Brain microvascular endothelial cell (primary cell): ENCODE results near the gene LGI4.

ENCODE experiments used
- DNase-seq: peaks from one replicate; pipeline ENCODE4 v3.0.0-alpha.2; 2020
- H3K27ac ChIP-seq: fragments of 250-450 bp; sonication (Bioruptor Pico); 2 replicates; pipeline ENCODE4 v1.5.1; 2020; ENCODE audit warnings: mild to moderate bottlenecking, moderate library complexity
- H3K27me3 ChIP-seq: fragments of 250-450 bp; sonication (Bioruptor Pico); replicated peaks from 2 replicates; pipeline ENCODE4 v1.5.1; 2020; ENCODE audit warnings: mild to moderate bottlenecking
- H3K36me3 ChIP-seq: fragments of 250-450 bp; sonication (Bioruptor Pico); replicated peaks from 2 replicates; pipeline ENCODE4 v1.5.1; 2020; ENCODE audit warnings: mild to moderate bottlenecking
- H3K4me3 ChIP-seq: 2 replicates; pipeline ENCODE4 v1.5.1; 2011; ENCODE audit warnings: low read depth, mild to moderate bottlenecking, control low read depth, low read length, moderate library complexity
- in situ Hi-C: cut with HindIII; loops from 2 replicates; pipeline ENCODE4 v1.10.0; 2017; ENCODE audit warnings: low sequenced_read_pairs, low pct_ligation_motif_present
- TF ChIP-seq, protein P1 (sequence below): IDR thresholded peaks from 2 replicates; pipeline ENCODE4 v1.5.1; 2011; ENCODE audit warnings: low read depth, mild to moderate bottlenecking, moderate library complexity, low read length, control low read depth, inconsistent platforms; ENCODE audit errors: missing control alignments

LGI4 gene

DNA sequence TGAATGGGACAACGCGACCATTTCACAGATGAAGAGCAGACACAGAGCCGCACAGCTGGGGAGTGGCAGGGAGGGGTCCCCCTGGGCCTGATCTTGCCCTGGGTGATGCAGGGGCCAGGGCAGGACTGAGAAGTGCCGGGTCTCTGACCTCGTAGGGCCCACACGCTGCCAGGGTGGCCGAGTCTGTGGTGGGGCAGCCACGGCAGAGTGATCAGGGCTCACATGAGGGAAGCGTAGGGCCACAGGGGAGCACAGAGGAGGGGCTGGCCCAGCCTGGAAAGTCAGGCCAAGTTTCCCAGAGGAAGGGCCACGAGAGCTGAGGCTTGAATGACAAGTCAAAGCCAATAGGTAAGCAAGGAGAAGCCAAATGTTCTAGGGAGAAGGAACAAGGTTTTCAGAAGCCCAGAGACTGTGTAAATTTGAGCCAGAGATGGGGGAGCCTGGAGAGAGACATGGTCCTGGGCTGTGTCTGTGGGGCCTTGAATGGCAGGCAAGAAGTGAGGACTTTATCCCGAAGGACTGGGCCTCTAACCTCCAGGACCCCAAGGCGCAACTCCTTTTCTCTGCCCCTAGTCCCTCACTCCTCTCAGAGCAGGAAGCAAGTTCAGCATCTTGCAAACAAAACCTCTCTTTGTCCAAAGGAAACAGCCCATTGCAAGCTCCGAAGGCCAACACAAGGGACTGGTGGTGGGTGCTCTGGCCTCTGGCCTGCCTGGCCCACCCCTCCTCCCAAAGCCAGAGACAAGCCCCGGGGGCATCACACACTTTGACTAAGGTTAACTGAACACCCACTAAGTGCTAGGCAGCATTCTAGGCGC lies 51.0 kb downstream of the LGI4 start:
- TF ChIP-seq, protein P1, sequence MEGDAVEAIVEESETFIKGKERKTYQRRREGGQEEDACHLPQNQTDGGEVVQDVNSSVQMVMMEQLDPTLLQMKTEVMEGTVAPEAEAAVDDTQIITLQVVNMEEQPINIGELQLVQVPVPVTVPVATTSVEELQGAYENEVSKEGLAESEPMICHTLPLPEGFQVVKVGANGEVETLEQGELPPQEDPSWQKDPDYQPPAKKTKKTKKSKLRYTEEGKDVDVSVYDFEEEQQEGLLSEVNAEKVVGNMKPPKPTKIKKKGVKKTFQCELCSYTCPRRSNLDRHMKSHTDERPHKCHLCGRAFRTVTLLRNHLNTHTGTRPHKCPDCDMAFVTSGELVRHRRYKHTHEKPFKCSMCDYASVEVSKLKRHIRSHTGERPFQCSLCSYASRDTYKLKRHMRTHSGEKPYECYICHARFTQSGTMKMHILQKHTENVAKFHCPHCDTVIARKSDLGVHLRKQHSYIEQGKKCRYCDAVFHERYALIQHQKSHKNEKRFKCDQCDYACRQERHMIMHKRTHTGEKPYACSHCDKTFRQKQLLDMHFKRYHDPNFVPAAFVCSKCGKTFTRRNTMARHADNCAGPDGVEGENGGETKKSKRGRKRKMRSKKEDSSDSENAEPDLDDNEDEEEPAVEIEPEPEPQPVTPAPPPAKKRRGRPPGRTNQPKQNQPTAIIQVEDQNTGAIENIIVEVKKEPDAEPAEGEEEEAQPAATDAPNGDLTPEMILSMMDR, result no peak
- DNase-seq, result no peak
- Histone ChIP-seq H3K4me3 (no peak overlapping the region), H3K36me3 (no peaks in the 10 kb centered on the region), H3K27ac (no peak overlapping the region), H3K27me3 (no peaks in the 10 kb centered on the region)
- in situ Hi-C loops, result no loop called here

DNA sequence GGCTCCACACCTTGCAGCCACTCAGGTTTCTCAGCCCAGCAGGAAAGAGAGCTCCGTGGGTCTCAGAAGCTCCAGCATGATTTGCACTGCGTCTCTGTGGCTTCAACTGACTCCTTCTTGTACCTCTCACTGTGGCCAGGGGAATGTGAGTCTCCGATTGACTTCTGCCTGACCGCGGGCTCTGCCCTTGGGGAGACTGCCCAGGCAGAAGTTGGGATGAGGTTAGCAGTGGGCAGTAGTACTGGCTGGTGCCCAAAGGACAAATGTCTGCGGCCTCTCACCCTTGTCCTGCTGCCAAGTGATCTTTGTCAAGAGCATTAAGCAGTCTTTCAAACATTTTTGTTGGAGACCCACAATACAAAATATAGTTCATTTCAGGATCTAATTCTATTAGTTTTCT lies 53.7 kb downstream of the LGI4 start:
- no peak for DNase-seq
- no peak overlapping the region for H3K27ac ChIP-seq
- in situ Hi-C loops, result no loop called here
- no peak overlapping the region for H3K4me3 ChIP-seq
- TF ChIP-seq, protein P1, result no peak
- no peaks in the 10 kb centered on the region for H3K27me3 ChIP-seq
- no peaks in the 10 kb centered on the region for H3K36me3 ChIP-seq

DNA sequence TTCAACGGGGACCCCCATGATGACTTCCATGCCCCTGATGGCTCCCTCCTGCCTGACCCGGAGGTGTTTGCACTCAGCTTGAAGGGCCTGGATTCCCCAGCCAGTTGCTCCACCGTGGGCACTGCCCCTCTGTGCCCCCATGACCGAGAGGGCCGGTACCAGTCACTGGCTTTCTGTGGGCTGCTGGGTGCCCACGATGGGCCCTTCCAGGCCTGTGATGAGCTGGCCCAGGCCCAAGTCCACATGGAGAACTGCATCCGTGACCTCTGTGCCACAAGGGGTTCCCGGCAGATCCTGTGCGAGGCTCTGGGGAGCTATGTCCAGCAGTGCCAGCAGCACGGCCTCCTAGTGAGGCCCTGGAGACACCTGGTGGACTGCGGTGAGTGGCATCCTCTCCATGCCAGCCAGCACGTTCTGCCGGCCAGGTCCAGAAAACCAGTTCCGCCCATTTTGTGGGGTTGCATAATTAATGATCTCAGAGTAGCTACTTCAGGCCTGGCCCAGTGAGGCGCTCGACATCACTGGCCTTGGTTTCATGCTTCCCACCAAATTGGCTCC lies 54.2 kb downstream of the LGI4 start:
- TF ChIP-seq, protein P1, result no peak
- in situ Hi-C loops, result no loop called here
- no peak for DNase-seq

DNA sequence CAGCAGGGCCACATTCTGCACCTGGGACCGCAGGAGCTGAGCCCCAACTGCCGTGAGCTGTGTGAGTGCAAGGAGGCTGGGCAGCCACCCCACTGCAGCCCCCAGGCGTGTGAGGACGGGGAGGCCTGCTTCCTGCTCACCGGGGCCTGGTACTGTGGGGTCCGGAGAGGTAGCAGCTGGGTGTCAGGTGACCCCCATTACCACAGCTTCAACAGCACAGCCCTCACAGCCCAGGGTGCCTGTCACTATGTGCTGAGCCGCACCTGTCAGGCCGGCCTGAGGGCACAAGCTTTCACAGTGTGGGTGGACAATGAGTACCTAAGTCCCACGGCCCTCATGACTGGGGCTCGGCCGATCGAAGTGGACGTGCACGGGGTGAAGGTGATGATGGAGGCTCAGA lies 55.0 kb downstream of the LGI4 start:
- in situ Hi-C loops, result no loop called here
- no peak overlapping the region for H3K4me3 ChIP-seq
- H3K27ac ChIP-seq, result no peak overlapping the region
- H3K36me3 ChIP-seq, result no peaks in the 10 kb centered on the region
- DNase-seq, result no peak
- TF ChIP-seq, protein P1, result no peak
- H3K27me3 ChIP-seq, result no peaks in the 10 kb centered on the region

More for the DNA sequence above, 54.2 kb downstream of the LGI4 start:
- H3K4me3 ChIP-seq, result no peak overlapping the region
- no peak overlapping the region for H3K27ac ChIP-seq
- H3K36me3 ChIP-seq, result no peaks in the 10 kb centered on the region
- H3K27me3 ChIP-seq, result no peaks in the 10 kb centered on the region

DNA sequence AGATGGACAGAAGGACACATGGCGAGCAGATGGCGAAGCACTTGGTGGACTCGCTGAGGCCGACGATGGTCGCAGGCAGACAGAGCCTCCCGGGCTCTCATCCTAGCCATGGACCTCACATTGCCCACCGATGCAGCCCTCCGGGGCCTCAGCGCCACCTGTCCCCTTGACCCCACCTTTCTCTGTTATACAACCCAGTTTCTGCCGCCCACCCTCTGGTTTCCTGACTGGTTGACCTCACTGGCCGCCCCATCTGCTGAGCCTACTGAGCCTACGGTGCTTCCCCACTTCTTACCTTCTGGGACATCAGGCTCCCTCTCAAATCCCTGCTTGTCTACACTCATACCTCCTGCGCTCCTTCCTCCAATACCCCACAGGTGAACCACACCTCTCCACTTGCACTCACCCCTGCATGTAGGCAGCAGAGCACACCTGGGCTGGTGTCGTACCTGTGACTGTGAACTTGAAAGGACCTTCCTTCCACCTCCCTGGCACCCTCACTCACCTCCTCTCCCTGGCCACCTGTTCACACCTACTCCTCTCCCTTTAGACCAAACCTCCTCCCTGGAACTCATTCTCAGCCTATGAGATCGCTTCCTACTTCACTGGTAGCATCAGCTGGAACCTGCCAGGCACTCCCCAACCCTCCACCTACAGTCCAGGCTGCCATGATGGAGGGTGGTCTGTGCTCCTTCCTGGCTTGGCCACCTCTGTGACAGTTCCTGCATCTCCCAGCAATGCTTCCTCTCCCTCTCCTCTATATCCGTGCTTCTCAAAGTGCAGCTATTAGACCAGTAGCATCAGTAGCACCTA lies 57.2 kb downstream of the LGI4 start:
- Histone ChIP-seq H3K36me3 (no peaks in the 10 kb centered on the region), H3K4me3 (no peak overlapping the region), H3K27ac (no peak overlapping the region), H3K27me3 (no peaks in the 10 kb centered on the region)
- in situ Hi-C loops, result no loop called here
- DNase-seq, result no peak
- TF ChIP-seq, protein P1, result no peak
